K562 (cell line): Measurements from ENCODE around the gene SEPTIN1.

Experiments used
- GTF2A2 ChIP-seq: IDR thresholded peaks from 2 replicates; pipeline ENCODE4 v1.6.1; 2016; ENCODE audit warnings: mild to moderate bottlenecking, missing genetic modification characterization, missing compliant biosample characterization
- HSF4 ChIP-seq: fragments of 250-450 bp; sonication (Bioruptor Pico); IDR thresholded peaks from 2 replicates; pipeline ENCODE4 v2.1.2; 2022; ENCODE audit warnings: mild to moderate bottlenecking, moderate library complexity, borderline replicate concordance
- L3MBTL2 ChIP-seq: fragments of 450-650 bp; IDR thresholded peaks from 2 replicates; pipeline ENCODE4 v1.6.1; 2016; ENCODE audit warnings: mild to moderate bottlenecking, moderate library complexity
- LCOR ChIP-seq: sonication (generic); formaldehyde crosslinking; IDR thresholded peaks from 2 replicates; pipeline ENCODE4 v1.8.0; 2022; ENCODE audit warnings: mild to moderate bottlenecking, missing genetic modification reagents
- MAFF ChIP-seq: IDR thresholded peaks from 2 replicates; pipeline ENCODE4 v1.6.1; 2012; ENCODE audit warnings: low read length, improper control_type of control experiment
- MTA3 ChIP-seq: fragments of 450-650 bp; formaldehyde crosslinking; IDR thresholded peaks from 2 replicates; pipeline ENCODE4 v1.6.1; 2017; ENCODE audit warnings: mild to moderate bottlenecking, borderline replicate concordance
- MYC ChIP-seq, 2 experiments: fragments of 250-450 bp in 1 of 2; sonication (Bioruptor Pico) in 1 of 2; IDR thresholded peaks; 2 replicates each; pipeline versions ENCODE4 v1.5.1 to v1.6.1; 2012 to 2021; ENCODE audit warnings: low read depth in 2 of 2, borderline replicate concordance in 1 of 2, improper control_type of control experiment in 1 of 2, low read length in 1 of 2, mild to moderate bottlenecking in 1 of 2, moderate library complexity in 1 of 2
- RCOR1 ChIP-seq, 2 experiments: IDR thresholded peaks; 2 replicates each; pipeline ENCODE4 v1.6.1; 2012; ENCODE audit warnings: low read depth in 2 of 2, low read length in 2 of 2, borderline replicate concordance in 1 of 2, improper control_type of control experiment in 1 of 2
- SIN3B ChIP-seq: fragments of 450-650 bp; IDR thresholded peaks from 2 replicates; pipeline ENCODE4 v1.6.1; 2017; ENCODE audit warnings: low read depth, mild to moderate bottlenecking, moderate library complexity
- SP1 ChIP-seq: sonication (generic); formaldehyde crosslinking; IDR thresholded peaks from 2 replicates; pipeline ENCODE4 v1.8.1; 2022; ENCODE audit warnings: mild to moderate bottlenecking, missing genetic modification reagents
- ZNF696 ChIP-seq: fragments of 250-450 bp; sonication (Bioruptor Pico); conservative IDR thresholded peaks from 2 replicates; pipeline ENCODE4 v1.4.0; 2020; ENCODE audit warnings: mild to moderate bottlenecking, moderate library complexity
- TF ChIP-seq, protein P1 (sequence below): fragments of 450-650 bp; formaldehyde crosslinking; IDR thresholded peaks from 2 replicates; pipeline ENCODE4 v1.4.0; 2022; ENCODE audit warnings: missing genetic modification characterization
- TF ChIP-seq, protein P2 (sequence below): sonication (generic); formaldehyde crosslinking; IDR thresholded peaks from 2 replicates; pipeline ENCODE4 v1.8.0; 2023; ENCODE audit warnings: mild to moderate bottlenecking, missing genetic modification reagents
- TF ChIP-seq, protein P3 (sequence below): fragments of 250-450 bp; sonication (Bioruptor Pico); IDR thresholded peaks from 2 replicates; pipeline ENCODE4 v1.5.1; 2021; ENCODE audit warnings: mild to moderate bottlenecking

DNA sequence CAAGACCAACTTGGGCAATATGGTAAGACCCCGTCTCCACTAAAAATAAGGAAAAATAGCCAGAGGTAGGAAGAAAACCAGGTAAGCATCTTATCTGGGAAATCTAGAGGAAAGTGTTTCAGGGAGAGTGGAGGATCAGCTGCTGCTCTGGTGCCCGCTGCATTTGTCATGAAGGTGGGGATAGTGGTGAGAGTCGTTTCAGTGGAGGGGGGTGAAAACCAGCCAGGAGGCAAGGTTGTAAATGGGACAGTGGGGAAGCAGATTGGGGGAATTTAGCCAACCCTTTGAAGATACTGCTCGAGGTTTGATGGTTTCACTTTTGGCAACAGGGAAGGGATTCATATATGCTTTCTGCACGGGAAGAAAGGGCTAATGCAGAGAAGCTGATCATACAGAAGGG lies 38.6 kb upstream of the SEPTIN1 start:
- TF ChIP-seq MYC (IDR thresholded peaks at IDR 0.05; ENCODE audit: low read depth, low read length) = no peak
- TF ChIP-seq MYC (CRISPR knock-in tag; IDR thresholded peaks at IDR 0.05; ENCODE audit: borderline replicate concordance, low read depth) = no peak
- TF ChIP-seq, protein P1, sequence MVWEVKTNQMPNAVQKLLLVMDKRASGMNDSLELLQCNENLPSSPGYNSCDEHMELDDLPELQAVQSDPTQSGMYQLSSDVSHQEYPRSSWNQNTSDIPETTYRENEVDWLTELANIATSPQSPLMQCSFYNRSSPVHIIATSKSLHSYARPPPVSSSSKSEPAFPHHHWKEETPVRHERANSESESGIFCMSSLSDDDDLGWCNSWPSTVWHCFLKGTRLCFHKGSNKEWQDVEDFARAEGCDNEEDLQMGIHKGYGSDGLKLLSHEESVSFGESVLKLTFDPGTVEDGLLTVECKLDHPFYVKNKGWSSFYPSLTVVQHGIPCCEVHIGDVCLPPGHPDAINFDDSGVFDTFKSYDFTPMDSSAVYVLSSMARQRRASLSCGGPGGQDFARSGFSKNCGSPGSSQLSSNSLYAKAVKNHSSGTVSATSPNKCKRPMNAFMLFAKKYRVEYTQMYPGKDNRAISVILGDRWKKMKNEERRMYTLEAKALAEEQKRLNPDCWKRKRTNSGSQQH (CRISPR knock-in tag) = no peak
- no peak for TF ChIP-seq SIN3B
- TF ChIP-seq ZNF696 (CRISPR knock-in tag) = no peak
- TF ChIP-seq, protein P2, sequence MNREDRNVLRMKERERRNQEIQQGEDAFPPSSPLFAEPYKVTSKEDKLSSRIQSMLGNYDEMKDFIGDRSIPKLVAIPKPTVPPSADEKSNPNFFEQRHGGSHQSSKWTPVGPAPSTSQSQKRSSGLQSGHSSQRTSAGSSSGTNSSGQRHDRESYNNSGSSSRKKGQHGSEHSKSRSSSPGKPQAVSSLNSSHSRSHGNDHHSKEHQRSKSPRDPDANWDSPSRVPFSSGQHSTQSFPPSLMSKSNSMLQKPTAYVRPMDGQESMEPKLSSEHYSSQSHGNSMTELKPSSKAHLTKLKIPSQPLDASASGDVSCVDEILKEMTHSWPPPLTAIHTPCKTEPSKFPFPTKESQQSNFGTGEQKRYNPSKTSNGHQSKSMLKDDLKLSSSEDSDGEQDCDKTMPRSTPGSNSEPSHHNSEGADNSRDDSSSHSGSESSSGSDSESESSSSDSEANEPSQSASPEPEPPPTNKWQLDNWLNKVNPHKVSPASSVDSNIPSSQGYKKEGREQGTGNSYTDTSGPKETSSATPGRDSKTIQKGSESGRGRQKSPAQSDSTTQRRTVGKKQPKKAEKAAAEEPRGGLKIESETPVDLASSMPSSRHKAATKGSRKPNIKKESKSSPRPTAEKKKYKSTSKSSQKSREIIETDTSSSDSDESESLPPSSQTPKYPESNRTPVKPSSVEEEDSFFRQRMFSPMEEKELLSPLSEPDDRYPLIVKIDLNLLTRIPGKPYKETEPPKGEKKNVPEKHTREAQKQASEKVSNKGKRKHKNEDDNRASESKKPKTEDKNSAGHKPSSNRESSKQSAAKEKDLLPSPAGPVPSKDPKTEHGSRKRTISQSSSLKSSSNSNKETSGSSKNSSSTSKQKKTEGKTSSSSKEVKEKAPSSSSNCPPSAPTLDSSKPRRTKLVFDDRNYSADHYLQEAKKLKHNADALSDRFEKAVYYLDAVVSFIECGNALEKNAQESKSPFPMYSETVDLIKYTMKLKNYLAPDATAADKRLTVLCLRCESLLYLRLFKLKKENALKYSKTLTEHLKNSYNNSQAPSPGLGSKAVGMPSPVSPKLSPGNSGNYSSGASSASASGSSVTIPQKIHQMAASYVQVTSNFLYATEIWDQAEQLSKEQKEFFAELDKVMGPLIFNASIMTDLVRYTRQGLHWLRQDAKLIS (CRISPR knock-in tag) = no peak
- no peak for TF ChIP-seq MTA3
- TF ChIP-seq HSF4 (CRISPR knock-in tag) = no peak
- no peak for TF ChIP-seq GTF2A2 (tag)
- TF ChIP-seq SP1 (CRISPR knock-in tag) = no peak
- no peak for TF ChIP-seq MAFF
- no peak for TF ChIP-seq RCOR1 (IDR thresholded peaks at IDR 0.05; ENCODE audit: borderline replicate concordance in 1 of 2, low read depth in 2 of 2, low read length in 2 of 2)
- TF ChIP-seq, protein P3, sequence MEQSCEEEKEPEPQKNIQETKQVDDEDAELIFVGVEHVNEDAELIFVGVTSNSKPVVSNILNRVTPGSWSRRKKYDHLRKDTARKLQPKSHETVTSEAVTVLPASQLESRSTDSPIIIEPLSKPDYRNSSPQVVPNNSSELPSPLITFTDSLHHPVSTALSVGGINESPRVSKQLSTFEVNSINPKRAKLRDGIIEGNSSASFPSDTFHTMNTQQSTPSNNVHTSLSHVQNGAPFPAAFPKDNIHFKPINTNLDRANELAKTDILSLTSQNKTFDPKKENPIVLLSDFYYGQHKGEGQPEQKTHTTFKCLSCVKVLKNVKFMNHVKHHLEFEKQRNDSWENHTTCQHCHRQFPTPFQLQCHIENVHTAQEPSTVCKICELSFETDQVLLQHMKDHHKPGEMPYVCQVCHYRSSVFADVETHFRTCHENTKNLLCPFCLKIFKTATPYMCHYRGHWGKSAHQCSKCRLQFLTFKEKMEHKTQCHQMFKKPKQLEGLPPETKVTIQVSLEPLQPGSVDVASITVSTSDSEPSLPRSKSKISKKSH = no peak
- TF ChIP-seq LCOR (CRISPR knock-in tag) = no peak
- no peak for TF ChIP-seq L3MBTL2
